MM.1S (cell line): ENCODE results near the gene CCNG1.

Experiments
- EZH2 ChIP-seq: fragments of 300-600 bp; sonication (generic); optimal IDR thresholded peaks from 2 replicates; pipeline ENCODE3; 2017; ENCODE audit warnings: low read depth, mild to moderate bottlenecking, antibody characterized with exemption, low read length, mixed read lengths
- EZH2phosphoT487 ChIP-seq: fragments of 300-600 bp; sonication (generic); IDR thresholded peaks from 2 replicates; pipeline ENCODE4 v1.6.1; 2018; ENCODE audit warnings: antibody characterized with exemption, low read length
- TF ChIP-seq, protein P1 (sequence below): fragments of 300-600 bp; sonication (generic); IDR thresholded peaks from 2 replicates; pipeline ENCODE4 v1.5.1; 2016; ENCODE audit warnings: antibody characterized with exemption, low read length, mixed read lengths

- TF ChIP-seq EZH2phosphoT487 = no peak
- TF ChIP-seq, protein P1, sequence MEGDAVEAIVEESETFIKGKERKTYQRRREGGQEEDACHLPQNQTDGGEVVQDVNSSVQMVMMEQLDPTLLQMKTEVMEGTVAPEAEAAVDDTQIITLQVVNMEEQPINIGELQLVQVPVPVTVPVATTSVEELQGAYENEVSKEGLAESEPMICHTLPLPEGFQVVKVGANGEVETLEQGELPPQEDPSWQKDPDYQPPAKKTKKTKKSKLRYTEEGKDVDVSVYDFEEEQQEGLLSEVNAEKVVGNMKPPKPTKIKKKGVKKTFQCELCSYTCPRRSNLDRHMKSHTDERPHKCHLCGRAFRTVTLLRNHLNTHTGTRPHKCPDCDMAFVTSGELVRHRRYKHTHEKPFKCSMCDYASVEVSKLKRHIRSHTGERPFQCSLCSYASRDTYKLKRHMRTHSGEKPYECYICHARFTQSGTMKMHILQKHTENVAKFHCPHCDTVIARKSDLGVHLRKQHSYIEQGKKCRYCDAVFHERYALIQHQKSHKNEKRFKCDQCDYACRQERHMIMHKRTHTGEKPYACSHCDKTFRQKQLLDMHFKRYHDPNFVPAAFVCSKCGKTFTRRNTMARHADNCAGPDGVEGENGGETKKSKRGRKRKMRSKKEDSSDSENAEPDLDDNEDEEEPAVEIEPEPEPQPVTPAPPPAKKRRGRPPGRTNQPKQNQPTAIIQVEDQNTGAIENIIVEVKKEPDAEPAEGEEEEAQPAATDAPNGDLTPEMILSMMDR = no peak
- TF ChIP-seq EZH2 = no peak
Observed at GRCh38 chr5:163407034-163407655, 30.2 kb upstream of the CCNG1 start.
